ENCODE results near the gene TTC38.
"Not testable (repeated sequence)": the region's sequence is repeated elsewhere in the genome, so short reads cannot be mapped to it uniquely, and the experiment has no call there.

Gene TTC38

DNA sequence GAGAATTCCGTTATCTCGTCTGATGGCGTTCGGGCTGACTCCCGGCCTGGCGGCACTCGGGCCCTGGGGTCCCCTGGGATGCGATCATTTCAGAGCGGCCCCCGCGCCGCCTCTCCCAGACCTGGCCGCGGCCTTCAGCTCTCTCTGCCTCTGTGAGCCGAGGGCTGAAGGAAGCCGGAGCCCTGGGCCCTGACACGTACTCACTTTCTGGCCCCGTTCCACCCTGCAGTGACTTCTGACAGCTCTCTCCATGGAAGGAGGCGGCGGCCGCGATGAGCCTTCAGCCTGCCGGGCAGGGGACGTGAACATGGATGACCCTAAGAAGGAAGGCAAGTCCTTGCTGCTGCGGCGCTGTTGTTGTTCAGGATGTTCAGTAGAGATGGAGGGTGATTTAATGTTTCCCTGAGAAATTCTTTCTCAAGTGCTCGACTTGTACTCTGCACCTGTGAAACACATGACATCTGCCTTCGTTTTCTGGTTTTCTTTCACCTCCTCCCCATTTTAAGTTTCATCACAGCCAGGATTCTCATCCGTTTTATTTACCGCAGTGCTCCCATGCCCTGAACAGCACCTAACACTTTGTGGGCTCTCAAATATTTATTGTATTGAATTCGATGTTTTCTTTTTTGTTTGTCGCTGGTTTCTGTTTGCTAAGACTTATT lies 29.5 kb downstream of the TTC38 start:
- no peak for DNase-seq

DNA sequence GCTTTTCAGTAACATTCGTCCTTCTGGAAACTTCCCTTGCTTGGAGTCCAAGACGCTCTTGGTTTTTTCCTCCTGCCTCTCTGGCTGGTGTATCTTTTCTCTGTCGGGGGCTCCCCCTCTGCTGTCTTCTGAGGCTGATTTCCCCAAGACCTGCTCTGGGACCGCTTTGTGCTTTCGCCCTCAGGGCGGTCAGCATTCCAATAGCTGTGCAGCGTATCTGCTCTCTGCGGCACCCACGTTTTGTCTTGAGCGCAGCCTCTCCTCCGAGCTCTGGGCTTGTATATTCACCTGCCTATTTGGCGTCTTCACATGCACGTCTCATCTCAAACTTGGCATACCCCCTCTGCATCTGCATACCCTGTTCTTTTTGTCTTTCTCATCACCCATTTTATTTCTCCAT lies 31.3 kb downstream of the TTC38 start:
- DNase-seq: no peak

DNA sequence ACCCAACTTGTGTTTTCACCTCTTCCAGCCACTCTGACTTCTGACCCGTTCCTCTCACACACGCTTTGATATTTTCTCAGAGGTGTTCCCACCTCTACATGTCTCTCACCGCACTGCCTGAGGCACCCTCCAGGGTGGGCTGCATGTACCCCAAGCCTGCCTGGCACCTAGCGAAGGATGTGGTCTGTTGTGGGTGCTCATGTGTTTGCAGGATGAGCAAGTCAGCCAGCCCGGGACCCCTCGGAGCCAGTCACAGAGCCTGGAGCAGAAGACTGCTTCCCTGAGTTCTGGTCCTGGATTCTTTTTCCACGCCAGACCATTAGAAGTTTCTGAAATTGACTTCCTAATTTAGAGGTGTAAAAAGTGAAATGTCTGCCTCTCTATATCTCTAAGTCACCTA lies 32.7 kb downstream of the TTC38 start:
- DNase-seq: no peak

DNA sequence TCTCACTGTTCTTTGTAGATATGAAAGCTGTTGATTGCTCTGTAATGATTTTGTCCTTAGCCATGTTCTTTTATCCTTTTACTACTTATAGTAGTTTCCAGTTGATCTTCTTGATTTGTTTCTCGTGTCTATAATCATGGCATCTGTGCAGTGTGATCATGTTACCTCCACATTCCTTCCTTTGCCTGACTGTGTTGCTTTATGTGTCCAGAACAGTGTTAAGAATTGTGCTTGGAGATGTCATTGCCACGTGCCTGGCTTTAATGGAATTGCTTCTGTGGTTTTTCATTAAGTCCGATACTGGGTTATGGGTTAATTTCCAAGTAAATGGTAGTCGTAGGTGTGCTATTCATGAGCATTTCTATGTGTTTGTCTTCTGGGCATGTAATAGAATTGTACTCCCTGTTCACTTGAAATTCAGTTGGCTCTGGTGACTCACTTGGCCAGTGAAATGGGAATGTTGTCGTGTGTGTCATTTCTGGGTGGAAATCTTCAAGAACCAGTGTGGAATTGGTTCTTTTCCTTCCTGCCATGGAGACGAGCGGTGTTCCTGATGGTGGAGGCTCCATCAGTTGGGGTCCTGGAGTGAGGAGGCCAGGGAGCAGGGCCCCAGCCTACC lies 35.6 kb downstream of the TTC38 start:
- no peak for DNase-seq

DNA sequence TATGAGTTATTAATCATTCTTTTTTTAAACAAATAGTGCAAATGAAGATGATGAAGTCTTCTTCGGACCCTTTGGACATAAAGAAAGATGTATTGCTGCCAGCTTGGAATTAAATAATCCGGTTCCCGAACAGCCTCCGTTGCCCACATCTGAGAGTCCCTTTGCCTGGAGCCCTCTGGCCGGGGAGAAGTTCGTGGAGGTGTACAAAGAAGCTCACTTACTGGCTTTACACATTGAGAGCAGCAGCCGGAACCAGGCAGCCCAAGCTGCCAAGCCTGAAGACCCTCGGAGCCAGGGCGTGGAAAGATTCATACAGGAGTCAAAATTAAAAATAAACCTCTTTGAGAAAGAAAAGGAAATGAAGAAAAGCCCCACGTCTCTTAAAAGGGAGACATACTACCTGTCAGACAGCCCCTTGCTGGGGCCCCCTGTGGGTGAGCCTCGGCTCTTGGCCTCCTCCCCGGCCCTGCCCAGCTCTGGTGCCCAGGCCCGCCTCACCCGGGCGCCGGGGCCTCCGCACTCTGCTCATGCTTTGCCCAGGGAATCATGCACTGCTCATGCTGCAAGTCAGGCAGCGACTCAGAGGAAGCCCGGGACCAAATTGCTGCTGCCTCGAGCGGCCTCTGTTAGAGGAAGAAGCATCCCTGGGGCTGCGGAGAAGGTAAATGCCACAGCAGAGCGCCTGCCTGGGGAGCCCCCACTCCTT lies 40.6 kb downstream of the TTC38 start:
- DNase-seq: no peak

DNA sequence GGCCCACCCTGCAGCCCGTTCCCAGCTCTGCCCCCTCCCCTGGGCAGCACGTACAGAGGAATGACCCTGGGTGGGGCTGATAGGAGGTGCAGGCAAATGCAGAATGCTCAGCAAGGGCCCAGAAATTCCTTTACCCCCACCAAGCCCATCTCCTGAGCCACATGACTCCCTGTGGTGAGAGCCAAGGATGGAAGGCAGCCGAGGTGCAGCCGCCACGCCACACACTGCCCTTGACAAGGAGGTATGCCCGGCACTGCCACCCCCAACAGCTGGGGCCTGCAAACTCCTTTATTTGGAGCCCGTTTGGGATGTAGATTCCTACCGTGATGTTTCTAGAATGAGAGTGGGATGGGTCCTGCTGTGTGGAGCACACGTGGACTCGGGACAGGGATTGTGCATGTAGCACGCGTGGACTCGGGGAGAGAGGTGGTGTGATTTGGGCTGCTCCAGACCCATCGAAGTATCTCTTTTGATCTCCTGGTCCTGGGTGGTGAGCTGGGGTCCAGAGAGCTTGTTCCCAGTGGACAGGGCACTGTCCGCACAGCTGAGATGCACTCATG lies 41.8 kb downstream of the TTC38 start:
- no peak for DNase-seq

DNA sequence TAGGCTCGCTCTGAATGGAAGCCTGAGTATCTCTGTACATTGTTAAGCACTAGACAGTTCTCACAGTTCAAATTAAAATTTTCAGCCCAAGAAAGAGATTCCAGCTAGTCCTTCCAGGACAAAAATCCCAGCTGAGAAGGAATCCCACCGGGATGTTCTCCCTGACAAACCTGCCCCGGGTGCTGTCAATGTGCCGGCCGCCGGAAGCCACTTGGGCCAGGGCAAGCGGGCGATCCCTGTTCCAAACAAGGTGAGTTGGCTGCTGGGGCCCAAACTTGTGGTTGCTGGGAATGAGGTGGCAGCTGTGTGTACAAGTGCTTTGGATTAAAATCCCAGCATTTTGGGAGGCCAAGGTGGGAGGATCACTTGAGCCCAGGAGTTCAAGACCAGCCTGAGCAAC lies 44.2 kb downstream of the TTC38 start:
- DNase-seq: no peak

DNA sequence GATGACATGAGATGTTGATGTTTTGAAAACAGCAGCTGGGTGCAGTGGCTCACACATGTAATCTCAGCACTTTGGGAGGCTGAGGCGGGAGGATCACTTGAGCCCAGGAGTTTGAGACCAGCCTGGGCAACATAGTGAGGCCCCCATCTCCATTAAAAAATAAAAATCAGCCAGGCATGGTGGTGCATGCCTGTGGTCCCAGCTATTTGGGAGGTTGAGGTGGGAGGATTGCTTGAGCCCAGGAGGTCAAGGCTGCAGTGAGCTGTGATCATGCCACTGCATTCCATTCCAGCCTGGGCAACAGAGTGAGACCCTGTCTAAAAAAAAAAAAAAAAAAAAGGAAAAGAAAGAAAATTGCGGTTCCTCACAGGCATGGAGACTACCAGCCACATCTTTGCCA lies 45.0 kb downstream of the TTC38 start:
- DNase-seq: not testable (repeated sequence)

DNA sequence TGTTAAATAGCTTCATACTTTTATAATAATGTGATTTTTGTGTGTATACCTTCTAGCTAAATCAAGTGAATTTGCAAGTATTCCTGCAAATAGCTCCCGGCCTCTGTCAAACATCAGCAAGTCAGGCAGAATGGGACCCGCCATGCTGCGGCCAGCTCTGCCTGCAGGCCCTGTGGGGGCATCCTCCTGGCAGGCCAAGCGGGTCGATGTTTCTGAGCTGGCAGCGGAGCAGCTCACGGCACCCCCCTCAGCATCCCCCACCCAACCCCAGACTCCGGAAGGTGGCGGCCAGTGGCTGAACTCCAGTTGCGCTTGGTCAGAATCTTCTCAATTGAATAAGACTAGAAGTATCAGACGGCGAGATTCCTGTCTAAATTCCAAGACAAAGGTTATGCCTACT lies 48.2 kb downstream of the TTC38 start:
- no peak for DNase-seq

DNA sequence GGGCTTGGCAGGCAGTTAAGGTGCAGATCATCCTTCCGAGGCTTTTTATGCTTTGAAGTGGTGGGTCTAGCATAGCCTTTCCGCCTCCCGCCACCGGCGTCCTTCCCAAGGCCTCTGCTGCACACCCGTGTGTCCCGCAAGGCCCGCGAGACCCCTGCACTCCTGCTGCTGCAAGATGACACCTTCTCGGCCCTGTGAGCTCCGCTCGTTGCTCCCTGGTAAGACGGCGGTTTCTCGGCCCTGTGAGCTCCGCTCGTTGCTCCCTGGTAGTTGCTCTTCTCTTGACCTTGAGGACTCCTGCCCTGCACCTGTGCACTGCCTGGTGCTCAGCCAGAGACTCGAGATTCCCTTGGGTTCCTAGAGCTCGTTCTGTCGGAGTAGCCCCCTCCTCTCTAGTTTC lies 49.8 kb downstream of the TTC38 start:
- DNase-seq: no peak

DNA sequence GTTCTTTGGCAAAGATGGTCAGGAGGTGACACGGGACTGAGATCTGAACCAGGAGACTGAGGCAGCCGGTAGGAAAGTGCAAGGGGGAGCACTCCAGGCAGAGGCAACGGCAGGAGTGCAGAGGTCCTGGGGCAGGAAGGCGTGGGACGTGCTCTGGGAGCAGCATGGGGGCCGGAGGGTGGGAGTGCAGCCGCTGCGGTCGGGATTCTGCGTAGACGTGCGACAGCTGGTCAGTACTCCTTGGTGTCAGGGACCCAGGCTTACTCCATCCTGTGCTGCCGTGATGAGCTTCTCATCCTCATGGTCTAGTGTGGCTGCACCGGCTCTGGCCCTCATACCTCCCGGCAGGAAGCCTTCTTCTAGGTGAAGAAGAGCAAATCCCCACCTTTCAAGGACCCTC lies 50.8 kb downstream of the TTC38 start:
- no peak for DNase-seq

DNA sequence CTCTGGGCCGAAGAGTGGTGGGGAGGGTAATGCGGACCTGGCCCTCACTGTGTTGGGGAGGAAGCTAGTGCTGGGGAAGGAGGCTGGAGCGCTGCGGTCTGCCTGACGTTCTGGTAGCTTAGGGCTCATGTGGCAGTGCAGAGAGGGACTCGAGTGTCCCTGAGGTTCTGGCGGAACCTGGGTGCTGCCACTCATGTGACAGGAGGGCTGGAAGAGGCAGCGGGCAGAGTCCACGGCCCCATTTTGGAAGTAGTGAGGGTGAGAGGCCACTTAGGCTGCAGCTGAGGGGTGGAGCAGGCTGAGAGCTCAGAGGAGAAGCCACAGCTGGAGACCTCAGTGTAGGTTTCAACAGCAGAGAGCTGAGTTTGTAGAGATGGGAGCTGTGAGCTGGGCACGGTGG lies 51.5 kb downstream of the TTC38 start:
- no peak for DNase-seq

DNA sequence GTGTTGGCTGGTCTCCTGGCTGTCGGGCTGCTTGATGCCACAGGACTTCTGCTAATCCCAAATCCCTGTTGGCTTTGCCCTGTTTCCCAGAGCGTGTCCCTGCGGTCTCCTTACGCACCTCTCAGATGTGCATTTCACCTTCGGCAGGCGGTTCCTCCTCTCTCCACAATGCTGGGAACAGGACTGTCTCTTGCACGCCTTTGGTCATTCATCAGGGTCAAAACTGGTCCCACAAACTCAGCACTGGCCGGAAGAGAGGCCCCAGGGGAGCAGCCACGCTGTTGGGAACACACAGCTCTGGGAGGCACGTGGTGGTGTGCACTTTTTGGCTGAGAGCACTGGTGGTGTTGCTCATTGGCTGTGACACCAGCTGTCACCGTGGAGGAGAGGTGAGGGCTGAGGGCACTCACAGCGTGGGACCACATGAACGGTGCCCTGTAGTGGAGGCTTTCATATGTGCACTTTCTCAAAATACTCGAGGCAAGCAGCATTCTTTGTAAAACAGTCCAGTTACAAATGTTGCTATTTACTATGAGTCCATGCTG lies 52.4 kb downstream of the TTC38 start:
- DNase-seq: no peak

DNA sequence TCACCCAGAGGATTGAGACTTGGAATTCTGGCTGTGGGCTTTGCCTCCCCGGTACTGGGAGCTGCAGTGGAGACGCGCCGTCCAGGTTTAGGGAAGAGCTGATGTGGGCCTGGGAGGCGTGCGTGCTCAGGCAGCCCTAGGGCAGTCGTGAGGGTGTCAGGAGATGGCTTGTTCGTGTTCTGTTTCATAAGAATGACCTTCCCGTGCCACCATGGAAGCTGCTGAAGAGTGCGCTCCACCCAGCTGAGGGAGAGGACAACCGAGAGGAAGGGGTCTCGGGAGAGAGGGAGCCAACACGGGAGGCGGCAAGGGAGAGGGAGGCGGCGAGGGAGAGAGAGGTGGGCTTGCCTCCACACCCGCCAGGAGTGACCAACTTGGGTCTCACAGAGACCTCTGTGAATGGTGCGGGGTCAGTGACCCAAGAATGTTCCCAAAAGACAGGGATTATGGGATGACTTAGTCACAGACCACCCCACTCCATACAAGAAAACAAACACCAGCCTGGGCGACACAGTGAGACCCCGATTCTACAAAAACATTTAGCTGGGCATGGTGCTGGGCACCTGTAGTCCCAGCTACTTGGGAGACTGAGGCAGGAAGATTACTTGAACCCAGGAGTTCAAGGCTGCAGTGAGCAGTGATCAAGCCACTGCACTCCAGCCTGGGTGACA lies 53.0 kb downstream of the TTC38 start:
- no peak for DNase-seq

DNA sequence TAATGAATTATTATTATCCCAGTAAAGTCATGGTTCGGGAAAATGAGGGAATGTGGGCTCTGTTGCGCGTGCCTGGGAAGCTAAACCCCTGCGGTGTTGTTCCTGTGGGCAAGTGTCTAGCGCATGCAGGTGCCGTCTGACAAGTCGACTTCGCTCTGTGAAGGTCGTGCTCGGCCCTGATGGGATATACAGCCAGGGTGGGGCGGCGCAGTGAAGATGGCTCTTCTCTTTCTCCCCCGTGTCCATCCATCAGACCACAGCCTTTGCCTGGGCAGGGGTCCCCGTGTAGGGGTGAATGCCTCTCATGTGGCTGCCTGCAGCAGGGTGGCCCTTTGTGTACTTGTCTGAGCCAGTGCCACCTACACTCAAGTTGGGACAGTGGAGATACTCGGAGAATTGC lies 54.9 kb downstream of the TTC38 start:
- no peak for DNase-seq

DNA sequence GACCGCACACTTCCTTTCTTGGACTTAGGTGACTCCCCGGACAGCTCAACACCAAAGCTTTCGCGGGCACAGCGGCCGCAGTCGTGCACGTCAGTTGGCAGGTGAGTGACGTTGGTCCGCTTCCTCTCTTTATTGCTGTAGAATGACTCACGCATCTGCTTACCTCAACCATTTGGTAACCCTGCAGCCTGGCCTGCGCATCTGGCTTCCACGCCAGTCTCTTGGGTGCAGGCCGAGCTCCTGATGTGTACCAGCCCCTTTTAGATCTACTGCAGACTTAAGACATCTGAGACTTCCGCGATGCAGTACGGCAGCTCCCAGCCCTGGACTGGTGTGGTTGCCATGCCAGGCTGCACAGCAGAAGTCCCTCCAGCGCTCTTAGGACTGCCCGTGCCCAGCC lies 55.4 kb downstream of the TTC38 start:
- DNase-seq: no peak

DNA sequence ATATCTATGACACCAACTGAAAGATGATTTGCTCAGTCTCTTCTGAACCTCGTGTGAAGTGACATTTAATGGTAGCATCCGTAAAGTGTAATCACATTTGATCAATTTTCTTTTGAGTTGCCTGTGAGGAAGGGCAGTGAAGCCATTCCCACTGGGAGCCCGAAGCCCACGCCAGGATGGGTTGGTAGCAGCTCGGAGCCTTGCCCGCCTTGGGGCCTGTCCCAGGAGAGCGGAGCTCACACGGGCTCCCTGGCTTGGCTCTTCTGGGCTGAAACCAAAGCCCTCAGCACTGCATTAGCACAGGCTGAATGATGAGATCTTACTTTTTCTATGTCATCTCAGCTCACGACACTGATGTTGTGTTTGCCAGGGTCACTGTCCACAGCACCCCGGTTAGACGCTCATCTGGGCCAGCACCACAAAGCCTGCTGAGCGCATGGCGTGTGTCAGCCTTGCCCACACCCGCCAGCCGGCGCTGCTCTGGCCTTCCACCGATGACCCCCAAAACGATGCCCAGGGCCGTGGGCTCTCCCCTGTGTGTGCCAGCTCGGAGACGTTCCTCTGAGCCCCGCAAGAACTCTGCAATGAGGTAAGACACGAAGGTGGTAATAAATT lies 58.4 kb downstream of the TTC38 start:
- no peak for DNase-seq

DNA sequence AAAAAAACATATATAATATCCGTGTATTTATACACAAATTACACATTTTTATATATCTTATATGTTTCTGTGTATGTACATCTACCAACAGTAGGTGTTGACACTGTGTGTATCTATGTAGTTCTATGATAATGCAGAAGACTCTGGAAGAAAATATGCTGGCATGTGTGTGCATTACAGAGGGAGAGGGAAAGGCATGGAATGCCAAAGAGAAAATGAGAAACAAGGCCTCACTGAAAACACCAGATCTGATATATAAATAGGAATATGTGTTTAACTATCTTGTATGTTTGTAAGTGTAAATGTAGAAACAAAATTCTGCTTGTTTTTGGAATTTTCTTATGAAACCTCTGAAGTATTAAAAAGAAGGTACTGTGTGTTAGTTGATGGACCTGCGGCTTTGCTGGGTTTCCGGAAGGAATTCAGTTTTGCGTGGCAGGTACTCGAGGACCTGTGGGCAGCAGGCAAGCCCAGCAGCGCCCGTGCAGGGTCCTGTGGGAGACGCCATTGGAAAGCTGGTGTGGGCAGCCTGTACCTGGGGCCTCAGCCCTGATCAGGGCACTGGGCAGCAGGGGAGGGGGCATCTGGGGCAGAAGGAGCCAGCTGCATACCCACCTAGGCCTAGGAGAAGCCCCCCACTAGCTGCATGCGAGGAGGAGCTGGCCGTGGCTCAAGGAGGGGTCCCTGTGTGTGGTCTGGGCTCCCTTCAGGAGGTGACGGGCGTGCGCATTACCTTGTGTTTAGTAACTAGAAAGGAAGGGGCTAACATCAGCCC lies 60.1 kb downstream of the TTC38 start:
- no peak for DNase-seq

DNA sequence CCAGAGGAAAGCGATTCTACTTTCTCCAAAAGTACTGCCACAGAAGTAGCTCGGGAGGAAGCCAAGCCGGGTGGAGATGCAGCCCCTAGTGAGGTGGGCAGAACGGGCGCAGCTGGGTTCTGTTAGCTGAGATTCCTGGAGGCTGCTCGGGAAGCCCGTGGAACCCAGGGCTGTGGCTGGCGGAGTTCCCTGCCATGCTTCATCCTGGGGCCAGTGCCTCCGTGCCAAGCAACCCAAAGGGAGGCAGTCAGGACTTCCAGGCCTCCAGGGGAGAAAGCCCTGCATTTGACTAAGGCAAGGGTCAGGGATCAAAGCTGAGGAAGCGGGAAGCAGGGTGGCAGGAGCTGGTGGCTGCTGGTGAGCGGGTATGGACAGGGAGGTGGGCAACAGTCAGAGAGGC lies 61.0 kb downstream of the TTC38 start:
- DNase-seq: no peak

DNA sequence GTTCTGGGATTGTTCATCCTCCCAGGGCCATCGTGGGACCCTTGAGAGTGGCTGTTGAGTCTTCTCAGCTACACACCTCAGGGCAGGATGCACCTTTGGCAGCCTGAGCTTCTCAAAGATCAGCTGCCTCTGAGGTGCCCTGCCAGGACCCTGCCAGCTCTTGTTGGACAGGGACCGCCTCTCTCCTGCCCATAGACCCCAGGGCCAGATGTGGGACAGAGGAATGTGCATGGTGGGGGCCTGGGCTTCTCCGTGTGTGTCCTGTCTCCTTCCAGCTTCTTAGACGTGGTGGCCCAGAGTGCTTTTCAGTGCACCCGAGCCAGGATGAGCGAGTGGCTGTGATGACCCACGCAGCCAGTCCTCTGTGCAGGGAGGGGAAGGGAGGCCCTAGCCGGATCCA lies 61.8 kb downstream of the TTC38 start:
- no peak for DNase-seq

DNA sequence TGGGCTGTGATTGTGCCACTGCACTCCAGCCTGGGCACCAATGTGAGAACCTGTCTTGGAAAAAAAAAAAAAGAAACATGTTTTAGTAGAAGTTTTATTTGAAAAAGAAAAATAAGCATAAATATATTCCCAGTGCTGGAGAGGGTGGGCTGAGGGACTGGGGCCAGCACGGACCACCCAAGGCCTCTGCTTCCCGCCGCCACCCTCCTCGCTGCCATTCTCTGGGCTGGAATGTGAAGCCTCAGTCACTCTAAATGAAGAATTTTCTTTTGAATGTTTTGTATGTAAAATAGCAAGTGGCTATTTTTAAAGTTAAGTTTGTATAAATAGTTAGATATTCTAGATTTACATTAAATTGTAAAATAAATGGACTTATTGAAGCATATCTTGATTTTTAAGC lies 62.6 kb downstream of the TTC38 start:
- DNase-seq: no peak

DNA sequence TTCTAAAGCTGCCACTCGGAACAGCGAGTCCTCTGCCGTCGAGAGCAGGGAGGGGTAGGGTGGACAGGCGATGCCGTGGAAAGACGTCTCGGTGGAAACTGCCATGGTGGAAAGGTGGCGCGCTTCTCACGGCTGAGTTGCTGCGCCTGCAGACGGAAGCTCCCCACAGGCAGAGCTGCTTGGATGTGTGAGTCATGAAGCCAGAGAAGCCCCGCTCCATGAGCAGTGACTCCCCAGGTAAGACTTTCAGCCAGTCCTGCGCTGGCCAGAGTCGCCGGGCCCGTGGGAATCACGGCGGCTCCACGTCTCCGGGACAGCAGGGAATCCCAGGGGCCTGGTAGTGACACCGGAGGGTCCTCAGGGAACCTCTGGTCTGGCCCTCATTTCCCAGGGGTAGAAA lies 63.7 kb downstream of the TTC38 start:
- no peak for DNase-seq
